ENCODE data around the gene RAB3C.

DNA sequence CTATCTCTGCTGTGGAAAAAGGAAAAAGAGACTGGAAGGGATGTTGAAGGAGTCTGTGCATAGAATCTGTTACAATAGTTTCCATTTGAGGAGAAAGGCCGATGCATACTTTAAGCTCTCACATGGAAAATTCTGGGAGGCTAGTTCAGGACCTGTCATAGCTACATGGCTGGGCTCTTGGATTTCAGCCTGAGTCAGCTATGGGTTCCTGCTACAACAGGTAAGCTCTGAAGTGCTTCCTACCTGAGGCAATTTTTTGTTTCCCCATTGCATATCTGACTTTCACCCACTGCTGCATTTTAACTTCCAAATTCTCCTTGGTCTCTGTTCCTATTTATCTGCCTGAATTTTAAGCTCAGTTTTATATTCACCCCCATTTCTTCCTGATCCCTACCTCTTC, 310.7 kb downstream of the RAB3C start:
- TF ChIP-seq, protein P1, sequence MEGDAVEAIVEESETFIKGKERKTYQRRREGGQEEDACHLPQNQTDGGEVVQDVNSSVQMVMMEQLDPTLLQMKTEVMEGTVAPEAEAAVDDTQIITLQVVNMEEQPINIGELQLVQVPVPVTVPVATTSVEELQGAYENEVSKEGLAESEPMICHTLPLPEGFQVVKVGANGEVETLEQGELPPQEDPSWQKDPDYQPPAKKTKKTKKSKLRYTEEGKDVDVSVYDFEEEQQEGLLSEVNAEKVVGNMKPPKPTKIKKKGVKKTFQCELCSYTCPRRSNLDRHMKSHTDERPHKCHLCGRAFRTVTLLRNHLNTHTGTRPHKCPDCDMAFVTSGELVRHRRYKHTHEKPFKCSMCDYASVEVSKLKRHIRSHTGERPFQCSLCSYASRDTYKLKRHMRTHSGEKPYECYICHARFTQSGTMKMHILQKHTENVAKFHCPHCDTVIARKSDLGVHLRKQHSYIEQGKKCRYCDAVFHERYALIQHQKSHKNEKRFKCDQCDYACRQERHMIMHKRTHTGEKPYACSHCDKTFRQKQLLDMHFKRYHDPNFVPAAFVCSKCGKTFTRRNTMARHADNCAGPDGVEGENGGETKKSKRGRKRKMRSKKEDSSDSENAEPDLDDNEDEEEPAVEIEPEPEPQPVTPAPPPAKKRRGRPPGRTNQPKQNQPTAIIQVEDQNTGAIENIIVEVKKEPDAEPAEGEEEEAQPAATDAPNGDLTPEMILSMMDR (IDR thresholded peaks at IDR 0.05; ENCODE audit: insufficient read depth, low read depth, low read length), result no peak
- TF ChIP-seq EZH2 (IDR thresholded peaks at IDR 0.05; ENCODE audit: insufficient read depth, low read length), result no peak
